Mesothelial cell of epicardium (in vitro differentiated cells): ENCODE measurements around the gene ZNF212. TPM values are rescaled to one million over a fixed set of nuclear protein-coding genes. Genes with fewer than 3 reads are reported as not detected.

ENCODE experiments used
- DNase-seq, 2 experiments: peaks; one replicate each; pipeline ENCODE4 v3.0.0; 2021; ENCODE audit warnings: low spot score in 2 of 2; ENCODE audit not compliant: unreplicated experiment in 2 of 2
- H3K27ac Mint-ChIP-seq: 2 replicates; pipeline ENCODE4 v1.8.0; 2021; ENCODE audit warnings: mixed read lengths
- H3K27me3 Mint-ChIP-seq: 2 replicates; pipeline ENCODE4 v1.8.0; 2021; ENCODE audit warnings: low read depth, mixed read lengths
- H3K36me3 Mint-ChIP-seq: 2 replicates; pipeline ENCODE4 v1.8.0; 2021; ENCODE audit warnings: mixed read lengths
- H3K4me1 Mint-ChIP-seq: 2 replicates; pipeline ENCODE4 v1.8.0; 2021; ENCODE audit warnings: mixed read lengths
- H3K4me3 Mint-ChIP-seq: 2 replicates; pipeline ENCODE4 v1.8.0; 2021; ENCODE audit warnings: mild to moderate bottlenecking, moderate library complexity, mixed read lengths
- H3K9me3 Mint-ChIP-seq: 2 replicates; pipeline ENCODE4 v1.8.0; 2021; ENCODE audit warnings: mixed read lengths
- total RNA-seq: library from RNA; stranded (reverse); gene quantifications from 3 replicates; pipeline ENCODE4 v1.2.1, GENCODE V29; 2021
- TF ChIP-seq, protein P1 (sequence below): fragments of 200-600 bp; sonication (generic); IDR thresholded peaks from one replicate; pipeline ENCODE4 v1.5.0; 2021; ENCODE audit warnings: antibody characterized with exemption; ENCODE audit not compliant: unreplicated experiment

Gene ZNF212
- total RNA-seq, 1 donor from 2014 or later = 20.8 TPM

DNA sequence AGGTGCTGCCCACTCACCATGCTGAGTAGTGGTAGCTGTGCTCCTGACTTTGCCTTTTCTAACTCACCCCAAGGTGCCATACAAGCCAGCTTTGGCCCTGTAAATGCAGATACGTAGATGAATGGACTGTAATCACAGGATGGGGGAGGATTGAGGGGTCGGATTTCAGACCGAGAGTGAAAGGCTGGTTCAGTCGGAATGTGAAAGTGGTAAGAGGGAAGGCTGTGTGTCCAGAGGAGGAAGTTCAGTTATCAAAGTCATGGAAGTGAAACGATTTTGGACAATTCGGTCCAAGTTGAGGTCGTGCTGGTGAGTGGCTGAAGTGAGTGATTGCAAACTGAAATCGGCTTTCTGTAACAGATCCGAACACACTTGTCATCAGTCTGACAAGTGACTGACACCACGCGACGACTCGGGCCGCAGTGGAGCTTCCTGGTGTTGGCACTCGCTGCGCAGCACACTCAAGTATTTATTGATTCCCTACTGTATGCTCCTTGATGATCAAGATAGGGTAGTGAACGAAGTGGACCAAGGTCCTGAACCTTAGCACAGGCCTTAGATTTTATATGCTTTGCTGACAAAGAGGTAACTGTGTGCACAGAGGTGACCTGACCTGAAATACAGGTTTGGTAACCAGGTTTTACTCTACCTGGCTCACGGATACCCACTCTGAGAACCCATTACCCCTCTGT, 33.6 kb upstream of the ZNF212 start:
- DNase-seq = no peak
- Mint-ChIP-seq H3K36me3 (peaks cover 60% of the 10 kb centered on the region), H3K27me3 (no peaks in the 10 kb centered on the region), H3K4me3 (peak overlapping the region; percentile 5), H3K4me1 (peaks cover 19% of the 10 kb centered on the region), H3K27ac (peak overlapping the region; percentile 72), H3K9me3 (no peaks in the 10 kb centered on the region)
- TF ChIP-seq, protein P1, sequence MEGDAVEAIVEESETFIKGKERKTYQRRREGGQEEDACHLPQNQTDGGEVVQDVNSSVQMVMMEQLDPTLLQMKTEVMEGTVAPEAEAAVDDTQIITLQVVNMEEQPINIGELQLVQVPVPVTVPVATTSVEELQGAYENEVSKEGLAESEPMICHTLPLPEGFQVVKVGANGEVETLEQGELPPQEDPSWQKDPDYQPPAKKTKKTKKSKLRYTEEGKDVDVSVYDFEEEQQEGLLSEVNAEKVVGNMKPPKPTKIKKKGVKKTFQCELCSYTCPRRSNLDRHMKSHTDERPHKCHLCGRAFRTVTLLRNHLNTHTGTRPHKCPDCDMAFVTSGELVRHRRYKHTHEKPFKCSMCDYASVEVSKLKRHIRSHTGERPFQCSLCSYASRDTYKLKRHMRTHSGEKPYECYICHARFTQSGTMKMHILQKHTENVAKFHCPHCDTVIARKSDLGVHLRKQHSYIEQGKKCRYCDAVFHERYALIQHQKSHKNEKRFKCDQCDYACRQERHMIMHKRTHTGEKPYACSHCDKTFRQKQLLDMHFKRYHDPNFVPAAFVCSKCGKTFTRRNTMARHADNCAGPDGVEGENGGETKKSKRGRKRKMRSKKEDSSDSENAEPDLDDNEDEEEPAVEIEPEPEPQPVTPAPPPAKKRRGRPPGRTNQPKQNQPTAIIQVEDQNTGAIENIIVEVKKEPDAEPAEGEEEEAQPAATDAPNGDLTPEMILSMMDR = no peak

DNA sequence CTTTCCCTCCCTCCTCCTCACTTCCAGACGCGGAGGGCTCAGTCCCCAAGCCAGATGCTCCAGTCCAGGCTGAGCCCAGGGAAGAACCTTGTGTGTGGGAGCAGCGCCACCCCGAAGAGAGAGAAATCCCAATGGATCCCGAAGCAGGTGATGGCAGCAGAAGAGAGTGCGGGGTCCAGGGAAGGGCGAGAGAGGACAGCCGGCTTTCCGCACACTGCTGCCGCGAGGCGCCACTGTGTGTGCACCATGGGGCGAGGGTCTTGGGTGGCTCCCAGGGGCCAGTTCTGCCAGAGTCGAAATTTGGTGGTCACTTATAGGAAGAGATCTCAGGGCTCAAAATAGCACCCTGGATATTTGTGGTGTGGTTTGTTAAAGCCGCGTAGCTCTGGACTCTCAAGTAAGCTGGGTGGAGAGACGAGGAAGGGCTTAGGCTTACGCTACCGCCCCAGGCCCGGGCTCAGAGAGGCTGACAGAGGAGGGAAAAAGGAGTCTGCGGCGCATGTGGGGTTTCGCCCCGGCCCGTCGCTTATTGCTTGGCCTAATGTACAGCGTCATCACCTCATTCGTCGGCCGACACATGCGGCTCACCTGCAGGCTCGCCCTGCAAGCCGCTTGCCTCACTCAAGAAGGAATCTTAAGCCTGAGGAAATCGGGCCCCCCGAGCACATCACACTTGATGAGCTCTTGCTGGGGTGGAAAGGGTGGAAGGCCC, 32.0 kb upstream of the ZNF212 start:
- Mint-ChIP-seq H3K4me1 (peaks cover 16% of the 10 kb centered on the region), H3K27ac (no peak overlapping the region)
- no peak for DNase-seq

DNA sequence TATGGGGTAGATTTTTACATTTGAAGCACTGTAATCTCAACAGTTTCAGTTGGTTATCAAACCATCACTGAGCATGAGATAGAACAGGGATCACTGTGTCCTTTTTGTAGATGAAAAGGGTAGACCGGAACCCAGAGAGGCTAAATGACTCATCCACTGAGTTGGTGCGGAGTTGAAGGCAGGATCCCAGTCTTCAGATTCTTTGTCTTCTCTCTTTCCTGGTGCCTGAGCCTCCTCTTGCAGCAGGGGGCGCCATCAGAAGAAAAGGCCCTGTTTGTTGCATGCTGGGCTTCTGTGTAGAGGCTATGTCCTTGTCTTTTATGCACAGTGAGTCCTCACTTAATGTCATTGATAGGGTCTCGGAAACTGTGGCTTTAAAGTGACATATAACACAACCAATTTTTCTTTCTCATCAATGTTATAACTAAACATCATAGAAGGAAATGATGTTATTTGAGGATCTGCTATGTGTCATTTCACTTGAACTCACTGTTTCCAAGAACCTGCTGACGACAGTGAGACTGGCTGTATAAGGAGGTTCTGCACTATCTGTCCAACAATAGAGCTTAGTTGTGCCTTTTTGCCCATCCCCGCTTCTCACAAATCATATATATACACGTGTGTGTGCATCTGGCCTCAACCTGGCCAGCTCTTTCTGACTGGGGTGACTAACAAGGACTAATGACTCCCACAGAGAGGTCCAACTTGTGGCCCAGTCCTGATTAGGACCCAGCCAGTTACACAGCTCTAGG, 29.8 kb upstream of the ZNF212 start:
- TF ChIP-seq, protein P1 = peak; percentile 47
- Mint-ChIP-seq H3K27ac (no peak overlapping the region), H3K4me3 (no peak overlapping the region), H3K9me3 (no peaks in the 10 kb centered on the region), H3K27me3 (no peaks in the 10 kb centered on the region), H3K4me1 (peaks cover 10% of the 10 kb centered on the region), H3K36me3 (peaks cover 52% of the 10 kb centered on the region)
- no peak for DNase-seq

More for the DNA sequence above, 32.0 kb upstream of the ZNF212 start:
- Mint-ChIP-seq H3K36me3 (peaks cover 61% of the 10 kb centered on the region), H3K27me3 (no peaks in the 10 kb centered on the region), H3K9me3 (no peaks in the 10 kb centered on the region), H3K4me3 (no peak overlapping the region)
- TF ChIP-seq, protein P1 = no peak

DNA sequence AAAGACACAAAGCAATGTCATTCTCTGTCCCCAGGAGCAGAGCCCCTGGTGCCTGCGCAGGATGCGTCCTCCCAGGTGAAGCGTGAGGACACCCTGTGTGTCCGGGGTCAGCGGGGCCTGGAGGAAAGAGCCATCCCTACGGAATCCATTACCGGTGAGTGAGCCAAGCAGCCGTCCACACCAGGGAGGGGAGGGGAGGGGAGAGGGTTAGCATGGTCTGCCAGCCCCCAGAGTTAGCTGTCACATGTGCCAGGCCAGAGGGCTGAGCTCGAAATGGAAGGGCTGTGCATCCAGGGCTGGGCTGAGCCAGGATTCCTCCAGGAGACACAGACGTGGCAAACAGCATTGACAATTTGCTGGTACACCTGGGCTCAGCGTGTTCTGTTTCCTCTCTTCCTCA, 28.9 kb upstream of the ZNF212 start:
- no peaks in the 10 kb centered on the region for H3K27me3 Mint-ChIP-seq
- H3K36me3 Mint-ChIP-seq = peaks cover 50% of the 10 kb centered on the region
- DNase-seq = no peak
- no peak overlapping the region for H3K4me3 Mint-ChIP-seq
- TF ChIP-seq, protein P1 = no peak
- H3K27ac Mint-ChIP-seq = no peak overlapping the region
- no peaks in the 10 kb centered on the region for H3K9me3 Mint-ChIP-seq
- H3K4me1 Mint-ChIP-seq = peaks cover 7% of the 10 kb centered on the region

DNA sequence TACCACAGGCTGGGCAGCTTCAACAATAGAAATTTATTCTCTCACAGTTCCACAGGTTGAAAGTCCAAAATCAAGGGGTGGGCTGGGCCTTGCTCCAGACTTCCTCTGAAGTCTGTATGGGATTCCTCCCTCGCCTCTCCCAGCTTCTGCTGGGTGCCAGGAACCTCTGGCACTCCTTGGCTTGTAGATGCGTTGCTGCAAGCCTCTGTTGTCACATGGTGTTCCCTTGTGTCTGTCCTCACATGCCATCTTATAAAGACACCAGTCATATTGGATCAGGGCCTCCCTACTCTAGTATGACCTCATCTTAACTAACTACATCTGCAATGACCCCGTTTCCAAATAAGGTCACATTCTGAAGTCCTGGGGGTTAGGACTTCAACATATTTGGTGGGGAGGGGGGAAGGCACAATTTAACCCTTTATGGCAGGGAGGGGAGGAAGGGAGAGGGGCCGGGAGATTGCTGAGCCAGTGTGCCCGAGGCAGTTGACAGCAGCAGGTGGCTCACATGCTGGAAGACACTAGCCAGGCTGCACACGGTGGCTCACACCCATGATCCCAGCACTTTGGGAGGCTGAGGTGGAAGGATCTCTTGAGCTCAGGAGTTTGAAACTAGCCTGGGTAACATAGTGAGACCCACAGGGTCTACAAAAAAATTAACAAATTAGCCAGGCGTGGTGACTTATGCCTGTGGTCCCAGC, 25.3 kb upstream of the ZNF212 start:
- Mint-ChIP-seq H3K4me1 (no peaks in the 10 kb centered on the region), H3K36me3 (peaks cover 41% of the 10 kb centered on the region), H3K27ac (no peak overlapping the region), H3K4me3 (no peak overlapping the region), H3K27me3 (no peaks in the 10 kb centered on the region), H3K9me3 (no peaks in the 10 kb centered on the region)
- TF ChIP-seq, protein P1 = no peak
- DNase-seq = no peak
